Measurements from ENCODE around the gene HOOK2.
"Not testable (repeated sequence)": the region's sequence is repeated elsewhere in the genome, so short reads cannot be mapped to it uniquely, and the experiment has no call there.

The HOOK2 gene

DNA sequence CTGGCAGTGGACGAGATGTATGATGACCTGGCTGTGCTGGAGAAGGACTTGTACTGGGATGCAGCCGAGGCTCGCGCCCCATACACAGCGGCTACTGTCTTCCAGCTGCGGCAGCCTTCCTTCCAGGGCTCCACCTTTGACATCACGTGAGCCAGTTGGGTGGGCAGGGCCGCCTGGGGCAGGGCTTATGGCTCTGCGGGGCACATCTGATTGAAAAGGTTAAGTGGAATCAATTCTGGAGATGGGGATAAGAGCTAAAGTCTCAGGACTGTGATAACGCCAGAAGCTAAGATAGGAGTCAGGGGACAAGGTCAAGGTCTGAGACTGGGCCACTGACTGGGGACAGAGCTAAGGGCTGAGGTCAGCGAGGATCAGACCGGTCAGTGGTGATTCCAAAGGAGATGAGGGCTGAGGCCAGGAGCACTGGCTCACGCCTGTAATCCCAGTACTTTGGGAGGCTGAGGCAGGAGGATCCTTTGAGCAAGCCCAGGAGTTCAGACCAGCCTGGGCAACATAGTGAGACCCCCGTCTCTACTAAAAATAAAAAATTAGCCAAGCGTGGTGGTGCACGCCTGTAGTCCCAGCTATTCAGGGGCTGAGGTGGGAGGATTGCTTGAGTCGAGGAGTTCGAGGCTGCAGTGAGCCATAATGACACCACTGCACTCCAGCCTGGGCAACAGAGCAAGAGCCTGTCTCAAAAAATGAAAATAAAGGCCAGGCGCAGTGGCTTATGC, 19.0 kb downstream of the HOOK2 start:
- no peak for DNase-seq (ENCODE audit: low read depth in 2 of 2, low spot score in 1 of 2)

GRCh38 chr19:12754465-12755196, 20.7 kb downstream of the HOOK2 start:
- DNase-seq (ENCODE audit: low read depth in 2 of 2, low spot score in 1 of 2) = no peak

- no peak for DNase-seq (ENCODE audit: low read depth in 2 of 2, low spot score in 1 of 2)
These were observed 23.1 kb downstream of the HOOK2 start for GRCh38 chr19:12752056-12752781.

GRCh38 chr19:12751635-12752034, 23.7 kb downstream of the HOOK2 start, which contains the start of gene BEST2:
BEST2 (plus strand) TSS chr19:12751791; CDS start chr19:12752593, 802 bp downstream.
- no peak for DNase-seq (ENCODE audit: low read depth in 2 of 2, low spot score in 1 of 2)

GRCh38 chr19:12750851-12751250, 24.5 kb downstream of the HOOK2 start:
- no peak for DNase-seq (ENCODE audit: low read depth in 2 of 2, low spot score in 1 of 2)

- DNase-seq (ENCODE audit: low read depth in 2 of 2, low spot score in 1 of 2) = no peak
These were observed 25.3 kb downstream of the HOOK2 start for GRCh38 chr19:12749938-12750521.

DNA sequence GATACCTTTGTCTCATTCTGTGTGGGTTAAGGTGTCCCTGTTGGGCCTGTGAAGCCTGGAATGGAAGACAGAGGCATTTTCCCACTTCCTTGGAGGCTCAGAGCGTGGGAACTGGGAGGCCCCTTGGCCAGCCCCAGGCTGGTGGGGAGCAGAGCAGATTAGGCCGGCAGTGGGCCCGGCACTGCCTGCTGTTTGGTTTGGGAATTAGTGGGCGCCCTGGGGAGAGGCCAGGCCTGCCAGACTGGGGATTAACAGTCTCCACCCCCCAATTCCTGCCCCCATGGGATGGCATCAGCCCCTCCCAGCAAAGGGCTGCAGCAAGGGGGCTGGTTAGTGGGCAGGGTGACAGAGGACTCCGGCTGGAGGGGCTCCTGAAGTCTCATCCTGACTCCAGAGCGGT, 26.9 kb downstream of the HOOK2 start:
- DNase-seq (ENCODE audit: low read depth in 2 of 2, low spot score in 1 of 2) = no peak

DNA sequence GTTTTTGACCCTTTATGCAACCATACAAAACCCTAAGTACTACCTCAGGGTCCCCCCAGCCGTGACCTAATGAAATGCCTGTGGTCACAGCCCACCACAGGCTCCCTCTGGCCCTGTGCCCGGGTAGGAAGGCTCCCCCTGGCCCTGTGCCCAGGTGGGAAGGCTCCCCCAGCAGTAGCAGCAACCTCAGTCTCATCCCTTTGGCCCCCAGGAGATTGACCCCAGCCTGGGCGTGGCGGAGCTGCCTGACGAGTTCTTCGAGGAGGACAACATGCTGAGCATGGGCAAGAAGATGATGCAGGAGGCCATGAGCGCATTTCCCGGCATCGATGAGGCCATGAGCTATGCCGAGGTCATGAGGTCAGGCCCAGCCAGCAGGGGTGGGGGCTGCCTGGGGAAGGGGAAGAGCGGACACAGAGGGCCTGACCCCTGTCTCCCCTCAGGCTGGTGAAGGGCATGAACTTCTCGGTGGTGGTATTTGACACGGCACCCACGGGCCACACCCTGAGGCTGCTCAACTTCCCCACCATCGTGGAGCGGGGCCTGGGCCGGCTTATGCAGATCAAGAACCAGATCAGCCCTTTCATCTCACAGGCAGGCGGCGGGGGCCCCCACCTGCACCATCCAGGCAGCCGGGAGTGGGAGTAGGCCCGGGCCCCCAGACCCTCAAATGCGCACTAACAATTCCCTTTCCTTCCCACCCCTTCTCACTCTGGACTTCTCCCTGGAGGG, 30.0 kb downstream of the HOOK2 start:
- DNase-seq (ENCODE audit: low read depth in 2 of 2, low spot score in 1 of 2) = no peak

- DNase-seq (ENCODE audit: low read depth in 2 of 2, low spot score in 1 of 2) = no peak
These were observed 37.5 kb downstream of the HOOK2 start for GRCh38 chr19:12737835-12738351.

GRCh38 chr19:12736995-12737834, 38.1 kb downstream of the HOOK2 start, which contains the start of gene GET3:
GET3 (plus strand) TSS chr19:12737497; CDS start chr19:12737506, 9 bp downstream.
- peak; percentile 57 to 67 for DNase-seq (ENCODE audit: low read depth in 2 of 2, low spot score in 1 of 2)

- DNase-seq (ENCODE audit: low read depth in 2 of 2, low spot score in 1 of 2) = no peak
These were observed 41.8 kb downstream of the HOOK2 start for GRCh38 chr19:12733369-12734214.

- DNase-seq (ENCODE audit: low read depth in 2 of 2, low spot score in 1 of 2) = no peak
These were observed 44.0 kb downstream of the HOOK2 start for GRCh38 chr19:12731337-12731736.

- no peak for DNase-seq (ENCODE audit: low read depth in 2 of 2, low spot score in 1 of 2)
These were observed 45.3 kb downstream of the HOOK2 start for GRCh38 chr19:12730064-12730463.

GRCh38 chr19:12727745-12728433, 47.5 kb downstream of the HOOK2 start:
- no peak for DNase-seq (ENCODE audit: low read depth in 2 of 2, low spot score in 1 of 2)

- DNase-seq (ENCODE audit: low read depth in 2 of 2, low spot score in 1 of 2) = no peak
These were observed 48.4 kb downstream of the HOOK2 start for GRCh38 chr19:12726988-12727316.

- DNase-seq (ENCODE audit: low read depth in 2 of 2, low spot score in 1 of 2) = not testable (repeated sequence)
These were observed 49.7 kb downstream of the HOOK2 start for GRCh38 chr19:12725612-12726011.

DNA sequence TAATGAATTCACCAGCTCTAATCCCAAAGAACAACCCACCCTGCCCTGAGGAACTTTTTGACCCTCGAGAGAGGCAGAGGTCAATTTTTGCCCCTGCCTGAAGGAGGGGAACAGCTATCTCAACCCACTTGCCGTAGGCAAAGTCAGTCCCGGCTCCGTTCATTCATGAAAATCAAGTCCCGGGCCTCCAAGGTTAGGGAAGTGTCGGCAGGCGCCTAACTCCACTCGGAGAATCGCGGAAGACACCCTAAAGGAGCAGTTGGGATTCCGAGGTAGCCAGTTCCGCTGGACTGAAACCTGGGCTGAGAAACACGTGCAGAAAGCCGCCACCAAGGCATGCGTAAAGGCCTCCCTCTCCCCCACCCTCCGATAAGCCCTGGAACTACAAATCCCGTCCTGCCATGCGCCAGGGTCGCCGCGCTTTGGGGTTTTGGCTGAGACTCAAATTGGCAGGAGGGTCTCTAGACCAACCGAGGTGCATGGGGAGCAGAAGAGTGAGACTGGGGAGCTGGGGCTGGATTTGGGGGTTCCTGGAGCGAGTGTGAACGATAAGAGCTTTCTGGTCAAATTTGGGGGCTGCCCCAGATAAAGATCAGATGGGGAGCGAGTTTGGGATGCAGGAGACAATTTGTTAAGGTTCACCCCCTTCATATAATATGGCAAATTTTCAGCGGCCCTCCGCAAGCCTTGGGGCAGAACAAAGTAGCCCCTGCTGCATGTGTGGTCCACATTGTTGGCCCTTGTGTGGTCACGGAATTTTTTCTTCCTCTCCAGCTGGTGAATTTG, 51.5 kb downstream of the HOOK2 start, which contains the start of gene TNPO2:
Gene TNPO2, minus strand, starts transcription at position 292 of the 786 bp plus-strand sequence. CDS start 2,955 bp downstream, outside the sequence.
- DNase-seq (ENCODE audit: low read depth in 2 of 2, low spot score in 1 of 2) = peak in 1 of 2 donors; percentile 40

All from stimulated activated CD8-positive, alpha-beta memory T cell treated with anti-CD3 and anti-CD28 coated beads, Interleukin-4, amount 100 ng/mL, for 4 hours (primary cell).